Activated CD4-positive, CD25-positive, alpha-beta regulatory T cell treated with anti-CD3 and anti-CD28 coated beads, Interleukin-2, amount 50 U/mL, for 24 hours (primary cell): ENCODE measurements around the gene CPED1.
"Not testable (repeated sequence)": the region's sequence is repeated elsewhere in the genome, so short reads cannot be mapped to it uniquely, and the experiment has no call there.

Experiments
- ATAC-seq, 2 donors: fragments of 150-1000 bp; cut with Tn5 transposase; one replicate each; pipeline ENCODE4 v1.10.0; 2021; ENCODE audit warnings: mild to moderate bottlenecking in 1 of 2, moderate library complexity in 1 of 2

Gene CPED1

GRCh38 chr7:121298831-121299239, 310.3 kb downstream of the CPED1 start:
- ATAC-seq, result no peak

GRCh38 chr7:121300685-121301420, 312.3 kb downstream of the CPED1 start:
- ATAC-seq, result no peak

DNA sequence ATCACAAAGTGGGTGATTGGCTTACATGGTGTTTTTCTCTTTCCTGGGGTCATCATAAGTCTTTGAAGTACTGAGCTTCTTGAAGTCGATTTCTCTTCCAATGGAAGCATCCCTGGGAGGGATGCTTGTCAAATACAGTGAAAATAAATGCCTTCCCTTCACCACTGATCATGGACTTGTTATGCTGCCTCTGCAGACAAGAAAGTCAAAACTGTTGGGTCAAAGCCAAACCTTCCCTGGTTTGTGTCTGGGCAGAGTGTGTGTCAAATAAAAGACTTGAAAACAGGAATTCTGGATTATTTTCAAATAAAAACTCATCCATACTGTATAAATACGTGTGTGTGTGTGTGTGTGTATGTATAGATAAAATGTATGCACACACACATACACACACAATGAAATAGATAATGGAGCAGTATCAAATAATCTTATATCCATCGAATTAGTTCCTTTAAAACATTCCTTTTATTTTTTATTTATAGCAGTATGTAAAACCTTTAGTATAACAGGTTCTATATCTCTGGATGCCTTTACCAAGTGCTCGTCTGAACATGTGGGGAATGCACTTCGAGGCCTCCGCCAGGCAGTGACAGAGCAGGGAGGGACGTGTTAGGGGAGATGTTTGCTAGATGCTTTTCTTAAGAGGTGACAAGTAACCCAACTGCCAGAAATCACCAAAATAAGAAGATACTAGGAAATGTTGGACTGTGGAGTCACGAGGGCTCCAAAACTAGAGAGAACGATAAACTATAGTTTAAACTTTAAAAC, 313.1 kb downstream of the CPED1 start:
- ATAC-seq, result no peak

DNA sequence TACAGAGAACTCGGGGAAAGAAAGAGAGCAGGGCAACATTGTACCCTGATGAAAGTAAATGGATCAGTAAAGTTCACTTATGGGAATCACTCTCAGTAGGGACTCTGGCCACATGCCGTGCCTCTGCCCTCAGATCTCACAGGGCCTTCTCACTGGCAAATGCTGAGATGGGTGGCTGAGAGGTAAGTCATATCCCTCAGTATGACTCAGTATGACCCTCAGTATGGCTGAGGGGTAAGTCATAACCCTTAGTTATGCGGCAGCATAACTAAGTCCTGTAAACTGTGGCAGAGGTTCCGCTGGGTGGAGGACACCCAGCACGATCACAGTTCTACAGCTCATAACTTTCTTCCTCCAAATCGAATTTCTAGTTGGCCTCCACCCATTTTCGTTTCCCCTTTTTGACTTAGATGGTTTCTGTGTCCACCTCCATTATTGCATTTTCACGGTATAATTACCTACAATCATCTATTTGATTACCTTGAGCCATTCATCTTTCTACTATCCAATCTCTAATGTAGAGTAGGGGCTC, 313.8 kb downstream of the CPED1 start:
- ATAC-seq, result peak; percentile 58 to 59

- ATAC-seq, result no peak
These were observed 315.1 kb downstream of the CPED1 start for GRCh38 chr7:121303422-121304101.

DNA sequence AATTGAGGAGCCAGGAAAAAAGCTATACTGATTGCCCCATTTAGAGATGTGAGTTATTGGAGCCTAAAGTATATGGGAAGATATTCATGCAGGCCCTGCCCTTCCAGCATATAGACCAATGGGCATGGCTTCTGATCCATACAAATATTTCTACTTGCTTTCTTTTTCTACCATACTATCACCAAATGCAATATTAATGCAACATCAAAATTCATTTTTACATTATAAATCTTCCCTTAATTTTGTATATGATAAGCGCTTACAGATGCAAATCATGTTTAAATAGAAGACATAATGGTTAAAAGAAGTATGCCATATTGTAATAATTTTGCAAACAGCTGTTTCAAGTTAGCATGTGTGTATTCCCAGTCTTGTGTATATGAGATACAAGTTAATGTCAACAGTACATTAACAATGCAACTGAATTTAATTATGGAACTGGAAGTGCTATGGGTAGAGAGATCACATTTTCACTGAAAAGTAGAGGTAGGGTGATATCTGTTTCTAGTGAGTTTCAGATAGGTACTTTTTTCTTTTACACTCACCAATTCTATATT, 315.7 kb downstream of the CPED1 start:
- no peak for ATAC-seq

DNA sequence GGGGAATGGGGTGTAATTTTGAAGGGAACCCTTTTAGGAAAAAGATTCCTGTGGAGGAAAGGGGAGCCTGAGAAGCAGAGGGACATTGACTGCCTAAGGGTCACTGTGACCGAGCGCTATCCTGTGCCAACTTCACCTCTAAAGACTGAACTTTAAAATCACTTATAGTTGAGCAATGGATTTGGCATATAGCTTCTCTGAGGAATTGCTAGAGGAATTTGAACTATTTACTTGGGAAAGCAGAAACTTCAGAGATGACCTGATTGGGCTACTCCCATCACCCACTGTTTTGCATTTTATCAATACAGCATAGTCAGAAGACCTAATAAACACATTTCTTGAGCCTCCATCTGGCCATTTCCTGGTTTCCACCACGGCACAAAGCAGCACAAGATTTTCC, 316.6 kb downstream of the CPED1 start:
- ATAC-seq, result no peak

- peak in 1 of 2 donors; percentile 45 for ATAC-seq
These were observed 318.1 kb downstream of the CPED1 start for GRCh38 chr7:121306565-121306964.

GRCh38 chr7:121307021-121307574, 318.6 kb downstream of the CPED1 start:
- peak in 1 of 2 donors; percentile 27 for ATAC-seq

GRCh38 chr7:121313220-121313792, 324.8 kb downstream of the CPED1 start:
- ATAC-seq, result no peak

DNA sequence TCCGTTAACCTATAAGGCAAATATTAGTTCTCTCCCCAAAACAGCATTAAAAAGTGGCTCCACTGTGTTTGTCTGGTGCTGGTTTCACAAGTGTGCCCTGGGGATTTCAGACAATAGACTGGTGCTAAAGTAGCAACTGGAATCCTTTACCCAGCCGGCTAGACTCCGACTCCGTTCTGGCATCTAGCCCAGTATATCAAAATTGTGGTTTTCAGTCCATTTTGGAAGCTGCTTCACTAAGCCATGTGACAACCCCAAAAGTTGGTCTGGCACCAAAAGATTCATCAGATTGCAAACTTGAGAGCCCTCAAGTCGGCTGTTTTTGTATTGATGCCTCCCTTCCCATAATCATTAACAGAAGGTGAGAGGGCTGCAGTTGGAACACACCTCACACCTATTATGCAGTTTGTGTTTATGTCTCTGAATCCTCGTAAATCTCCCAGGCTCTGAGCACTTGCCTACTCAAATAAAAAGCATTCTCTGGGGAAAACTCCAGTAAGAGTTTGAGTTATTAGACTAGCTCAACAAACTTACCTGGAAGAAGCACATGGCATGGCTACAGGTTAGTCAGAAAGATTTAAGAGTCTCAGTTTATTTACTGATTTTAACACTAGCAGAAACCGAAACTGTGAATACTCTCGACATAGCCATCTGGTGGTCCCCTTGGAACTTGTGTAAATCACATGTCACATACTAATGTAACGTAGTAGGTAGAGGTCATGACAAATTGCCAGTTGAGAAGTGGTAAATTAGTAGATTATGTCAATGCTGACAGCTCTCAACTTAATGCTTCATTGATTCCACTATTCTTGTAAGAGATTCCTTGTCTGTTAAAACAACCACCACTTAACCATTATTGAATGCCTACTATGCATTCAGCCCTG, 325.5 kb downstream of the CPED1 start:
- peak in 1 of 2 donors; percentile 27 for ATAC-seq

- ATAC-seq, result not testable (repeated sequence)
These were observed 326.7 kb downstream of the CPED1 start for GRCh38 chr7:121315170-121315569.

DNA sequence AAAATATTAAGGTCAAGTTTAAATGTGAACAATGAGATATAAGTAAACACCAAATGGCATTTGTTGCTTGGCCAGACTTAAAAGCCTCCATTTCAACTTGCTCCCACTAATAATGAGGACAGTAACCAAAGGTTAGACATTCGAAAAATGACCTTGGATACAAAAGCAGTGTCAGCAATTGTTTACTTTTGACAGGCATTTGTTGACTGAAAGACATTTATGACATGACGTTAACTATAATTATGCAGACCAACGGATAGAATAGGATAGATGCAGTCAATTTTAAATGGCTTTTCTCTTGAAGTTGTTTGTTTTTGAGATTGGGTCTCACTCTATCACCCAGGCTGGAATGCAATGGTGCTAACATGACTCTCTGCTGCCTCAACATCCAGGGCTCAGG, 333.9 kb downstream of the CPED1 start:
- no peak for ATAC-seq

DNA sequence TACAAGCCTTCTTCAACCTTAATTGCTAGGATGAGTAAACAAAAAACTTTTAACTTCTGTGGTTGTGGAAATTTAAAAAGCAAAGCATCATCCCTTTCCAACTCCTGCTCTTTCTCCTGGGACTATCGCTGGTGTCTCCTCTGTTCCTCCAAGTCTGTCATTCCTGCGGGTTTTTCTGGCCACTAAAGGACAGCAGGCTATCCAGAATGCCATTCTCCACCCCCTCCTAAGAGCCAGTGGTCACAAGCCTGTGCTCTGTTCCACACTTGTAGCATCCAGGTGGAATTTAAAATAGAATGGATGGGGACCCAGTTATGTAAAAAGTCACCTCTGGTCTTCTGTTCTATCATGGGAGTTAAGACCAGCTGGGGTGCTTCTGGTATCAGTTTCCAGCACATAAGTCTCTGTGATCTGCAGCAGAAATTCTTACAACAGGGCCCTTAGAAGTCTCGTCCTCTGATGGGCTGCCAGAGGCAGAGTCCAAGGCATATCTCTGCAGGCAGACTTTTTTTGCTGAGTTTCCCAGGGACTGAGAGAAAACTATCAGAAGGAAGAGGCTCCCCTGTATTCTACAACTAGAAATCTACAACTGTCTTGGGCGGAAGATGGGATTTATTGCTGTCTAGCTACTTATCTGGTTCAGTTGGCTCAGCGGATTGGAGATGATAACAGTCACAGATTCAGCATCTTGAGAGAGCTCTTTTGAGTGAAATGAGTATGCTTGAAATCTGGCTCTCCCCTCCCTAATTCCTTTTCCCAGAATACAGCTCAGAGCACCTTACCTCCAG, 335.2 kb downstream of the CPED1 start:
- no peak for ATAC-seq

- ATAC-seq, result no peak
These were observed 339.2 kb downstream of the CPED1 start for GRCh38 chr7:121327671-121328070.

DNA sequence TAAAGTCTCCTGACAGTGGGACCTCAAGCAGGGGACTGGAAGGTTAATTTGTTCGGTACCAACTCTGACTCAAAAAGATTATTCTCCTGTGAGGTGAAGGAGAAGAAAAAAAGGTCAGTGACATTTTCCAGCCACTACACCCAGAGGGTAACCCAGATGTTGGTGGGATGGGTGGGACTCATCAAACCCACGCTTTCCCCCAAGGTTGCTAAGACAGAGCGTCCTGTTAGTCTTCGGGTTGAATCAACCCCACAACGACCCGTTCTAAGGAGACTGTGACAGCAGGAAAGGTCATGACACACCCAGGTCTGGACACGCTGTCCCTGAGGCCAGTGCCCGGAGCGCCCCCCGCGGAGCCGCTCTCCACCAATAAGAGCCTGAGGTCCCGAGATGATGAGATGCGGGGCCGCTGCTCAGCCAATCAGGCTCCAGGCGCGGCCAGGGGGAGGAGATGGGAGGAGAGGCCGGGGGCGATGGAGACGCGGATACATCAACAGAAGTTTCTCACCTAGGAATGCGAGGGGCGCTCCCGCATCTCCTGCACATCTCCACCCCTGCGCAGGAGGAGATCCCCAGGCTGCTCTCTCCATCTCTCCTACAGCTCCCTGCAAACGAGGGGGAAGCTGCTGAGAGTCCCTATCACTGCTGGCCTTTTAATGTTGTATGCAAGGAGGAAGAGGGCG, 340.1 kb downstream of the CPED1 start, which contains the start of gene WNT16:
Gene WNT16, plus strand, starts transcription at position 493 of the 683 bp plus-strand sequence. CDS start 293 bp downstream, outside the sequence.
- no peak for ATAC-seq

DNA sequence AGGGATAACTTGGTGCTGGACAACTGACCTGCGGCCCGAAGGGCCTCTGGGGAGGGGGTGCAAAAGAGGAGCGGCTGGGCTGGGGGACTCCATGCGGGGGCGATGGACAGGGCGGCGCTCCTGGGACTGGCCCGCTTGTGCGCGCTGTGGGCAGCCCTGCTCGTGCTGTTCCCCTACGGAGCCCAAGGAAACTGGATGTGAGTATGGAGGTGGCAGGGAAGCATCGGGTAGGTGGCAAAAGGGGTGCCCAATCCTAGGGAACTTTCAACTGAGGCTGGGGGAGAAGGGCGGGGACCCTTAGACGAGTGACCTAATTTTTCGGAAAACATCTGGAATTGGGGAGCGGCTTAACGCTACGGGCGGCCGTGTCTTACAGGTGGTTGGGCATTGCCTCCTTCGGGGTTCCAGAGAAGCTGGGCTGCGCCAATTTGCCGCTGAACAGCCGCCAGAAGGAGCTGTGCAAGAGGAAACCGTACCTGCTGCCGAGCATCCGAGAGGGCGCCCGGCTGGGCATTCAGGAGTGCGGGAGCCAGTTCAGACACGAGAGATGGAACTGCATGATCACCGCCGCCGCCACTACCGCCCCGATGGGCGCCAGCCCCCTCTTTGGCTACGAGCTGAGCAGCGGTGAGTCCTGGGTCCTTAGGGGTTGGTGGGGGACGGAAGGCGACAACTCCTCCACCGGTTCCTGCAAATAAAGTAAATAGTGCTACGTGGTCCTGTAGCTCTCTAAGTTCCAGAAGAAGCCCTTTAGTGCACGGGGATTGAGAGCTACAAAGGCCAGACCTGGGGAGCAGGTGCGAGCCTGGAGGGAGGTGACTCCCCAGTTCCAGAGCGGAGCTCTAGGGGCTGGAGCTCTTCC, 340.9 kb downstream of the CPED1 start:
- peak in 1 of 2 donors; percentile 33 for ATAC-seq

DNA sequence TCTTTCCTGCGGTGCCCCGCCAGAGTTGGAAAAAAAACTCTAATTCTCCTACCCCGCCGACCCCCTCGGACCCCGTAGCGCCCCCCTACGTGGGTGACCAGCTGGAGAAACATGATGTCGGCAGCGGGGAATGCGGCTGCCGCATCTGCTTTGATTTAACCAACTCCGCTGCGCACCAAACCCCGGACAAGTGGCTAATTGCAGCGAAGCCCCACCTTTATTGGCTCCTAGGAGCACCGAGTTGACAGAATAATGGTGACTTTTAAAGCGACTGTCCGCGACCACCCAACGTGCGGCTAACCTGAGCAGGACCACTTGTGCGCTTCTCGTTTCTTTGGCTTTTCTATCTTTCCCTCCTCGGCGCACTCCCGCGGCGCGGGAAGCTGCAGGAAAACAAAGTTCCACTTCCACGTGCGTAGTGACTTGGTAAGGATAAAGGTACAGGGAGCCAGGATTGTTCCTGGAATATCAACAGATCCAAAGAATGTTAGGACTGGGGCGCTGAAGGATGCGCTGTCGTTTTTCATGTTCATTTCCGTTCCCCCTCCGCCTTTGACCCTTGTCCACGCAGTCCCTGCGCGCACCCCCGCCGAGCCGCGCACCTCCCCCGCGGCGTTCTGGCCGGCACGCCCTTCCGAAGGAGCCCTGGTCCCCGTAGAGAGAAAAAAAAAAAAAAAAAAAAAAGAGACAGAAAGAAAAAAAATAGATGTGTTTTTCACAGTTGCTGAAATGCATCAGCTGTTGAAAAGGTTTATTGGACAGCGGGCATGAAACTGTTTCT, 341.7 kb downstream of the CPED1 start:
- no peak for ATAC-seq
